HG03159 (cell line): ENCODE results near the gene HRH1.
A peak's percentile ranks its signal among the peaks of the same experiment; 100 is the strongest.
"Not testable (repeated sequence)": the region's sequence is repeated elsewhere in the genome, so short reads cannot be mapped to it uniquely, and the experiment has no call there.

ENCODE experiments used
- ATAC-seq: cut with Tn5 transposase; IDR thresholded peaks from one replicate; pipeline ENCODE4 v1.9.1; 2021; ENCODE audit warnings: mild to moderate bottlenecking, moderate library complexity; ENCODE audit not compliant: unreplicated experiment

The HRH1 gene

DNA sequence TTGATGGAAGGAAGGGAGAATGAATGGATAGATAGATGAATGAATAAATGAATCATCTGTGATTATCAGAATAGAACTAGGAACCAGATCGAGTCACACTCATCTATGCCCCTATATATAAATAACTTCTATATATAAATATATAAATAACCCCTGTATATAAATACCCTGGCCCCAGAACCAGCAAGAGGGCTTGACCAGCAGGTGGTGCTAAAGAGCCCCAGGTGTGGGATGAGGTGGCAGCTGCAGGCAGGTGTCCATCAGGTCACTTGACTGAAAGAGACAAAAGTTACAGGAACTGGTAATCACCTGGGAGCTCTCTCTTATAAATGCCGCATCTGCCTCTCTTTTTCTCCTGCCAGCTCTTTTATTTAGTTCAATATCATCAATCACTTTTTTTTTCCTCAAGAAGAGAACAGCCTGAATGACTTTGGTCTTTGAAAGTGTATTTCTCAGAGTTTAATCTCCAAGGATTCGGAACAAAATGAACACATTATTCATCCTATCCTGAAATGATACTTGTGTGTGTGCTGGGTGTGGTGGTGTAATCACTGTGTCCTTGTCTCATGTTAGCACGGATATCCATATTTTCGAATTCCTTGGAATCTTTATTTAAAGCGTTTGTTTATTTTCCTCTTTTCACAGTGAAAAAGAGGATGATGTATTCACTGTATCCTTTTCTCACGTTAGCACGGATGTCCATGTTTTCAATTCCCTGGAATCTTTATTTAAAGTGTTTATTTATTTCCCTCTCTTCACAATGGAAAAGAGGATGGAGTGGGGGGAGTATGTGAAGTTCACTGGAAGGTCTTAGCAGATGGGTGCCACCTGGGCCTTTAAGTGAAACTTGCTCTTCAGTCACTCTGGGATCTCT is 82.5 kb downstream of the HRH1 start:
- peak; percentile 74 for ATAC-seq

DNA sequence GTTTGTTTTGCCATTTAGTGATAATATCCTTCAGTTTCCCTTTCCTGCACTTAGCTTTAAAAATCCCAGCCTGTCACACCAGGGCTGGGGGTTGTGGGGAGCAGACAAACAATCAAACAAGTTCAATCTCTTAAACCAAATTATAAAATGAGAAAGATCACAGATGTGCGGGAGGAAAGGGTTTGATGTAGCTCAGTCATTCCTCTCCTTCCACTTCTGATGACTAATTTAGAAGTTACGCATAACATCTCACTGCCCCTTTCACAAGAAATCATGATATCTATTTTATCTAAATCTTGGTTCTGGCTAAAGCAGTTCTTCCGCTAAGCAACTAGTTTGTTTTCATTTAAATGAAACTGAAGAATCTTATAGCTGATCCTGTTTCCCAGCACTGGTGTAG is 83.8 kb downstream of the HRH1 start:
- ATAC-seq, result no peak

DNA sequence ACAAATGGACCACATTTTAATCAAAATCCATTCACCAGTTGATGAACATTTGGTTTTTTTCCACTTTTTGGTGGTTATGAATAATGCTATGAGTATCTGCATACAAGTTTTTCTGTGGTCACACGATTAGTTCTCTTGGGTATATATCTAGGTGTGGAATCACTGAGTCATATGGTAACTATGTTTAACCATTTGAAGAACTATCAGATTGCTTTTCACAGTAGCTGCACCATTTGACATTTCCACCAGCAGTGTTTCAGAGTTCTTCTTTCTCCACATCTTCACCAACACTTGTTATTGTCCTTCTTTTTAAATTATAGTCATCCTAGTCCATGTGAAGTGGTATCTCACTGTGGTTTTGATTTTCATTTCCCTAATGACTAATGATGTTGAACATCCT is 84.6 kb downstream of the HRH1 start:
- no peak for ATAC-seq

DNA sequence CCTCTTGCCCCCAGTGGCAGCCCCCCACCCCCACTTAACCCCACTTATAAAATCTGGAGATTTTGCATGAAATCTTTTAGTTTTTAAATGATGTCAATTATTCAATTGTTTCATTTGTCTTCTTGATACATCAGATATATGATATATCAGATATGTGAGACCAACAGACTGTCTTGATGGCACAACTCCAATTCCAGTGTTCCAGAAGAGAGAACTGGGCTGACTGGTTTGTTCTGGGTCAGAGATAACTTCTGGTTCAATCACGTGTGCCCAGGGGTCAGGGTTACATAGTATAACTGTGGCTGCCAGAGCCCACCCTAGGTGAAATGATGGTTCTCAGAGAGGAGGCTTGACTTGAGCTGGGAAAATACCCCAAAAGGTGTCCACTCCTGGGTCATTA is 85.5 kb downstream of the HRH1 start:
- no peak for ATAC-seq

DNA sequence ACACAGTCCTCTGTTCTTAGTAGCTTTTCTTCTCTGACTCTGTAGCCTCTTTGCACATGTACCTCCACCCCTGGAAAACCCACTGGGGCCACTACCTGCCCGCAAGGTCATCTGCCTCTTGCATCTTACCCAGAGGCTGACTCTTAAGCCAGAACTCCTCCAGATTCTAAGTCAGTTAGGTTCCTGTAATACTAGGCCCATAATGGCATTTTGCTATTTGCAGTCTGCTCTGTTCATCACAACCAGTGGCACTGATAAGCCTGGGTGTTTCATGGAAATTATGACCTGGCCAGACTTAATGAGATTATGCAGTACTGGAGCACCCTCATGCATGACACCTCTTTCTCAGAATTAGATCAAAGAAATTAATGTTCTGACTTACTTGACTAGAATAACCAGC is 86.2 kb downstream of the HRH1 start:
- no peak for ATAC-seq

DNA sequence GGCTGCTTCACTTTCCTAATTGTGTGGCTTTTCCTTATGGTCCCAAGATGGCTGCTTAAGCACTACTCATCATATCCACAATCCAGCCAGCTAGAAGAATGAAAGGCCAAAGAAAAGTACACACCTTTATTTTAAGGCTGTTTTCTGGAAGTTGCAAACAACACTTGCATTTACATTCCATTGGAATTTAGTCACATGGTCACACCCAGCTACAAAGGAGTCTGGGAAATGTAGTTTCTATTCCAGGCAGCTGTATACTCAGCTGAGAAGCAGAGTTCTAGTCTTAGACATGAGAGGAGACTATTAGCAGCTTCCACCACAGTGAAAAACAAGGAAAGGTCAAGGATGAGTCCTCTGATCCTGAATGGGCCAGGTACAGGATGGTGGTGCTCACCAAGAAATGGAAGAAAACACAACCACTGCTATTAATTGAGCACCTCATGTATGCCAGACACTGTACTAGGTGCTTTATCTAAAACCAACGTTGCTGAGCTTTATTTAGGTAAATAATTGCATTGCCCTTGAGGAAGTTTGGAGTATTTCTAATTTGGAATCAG is 89.9 kb downstream of the HRH1 start:
- no peak for ATAC-seq

DNA sequence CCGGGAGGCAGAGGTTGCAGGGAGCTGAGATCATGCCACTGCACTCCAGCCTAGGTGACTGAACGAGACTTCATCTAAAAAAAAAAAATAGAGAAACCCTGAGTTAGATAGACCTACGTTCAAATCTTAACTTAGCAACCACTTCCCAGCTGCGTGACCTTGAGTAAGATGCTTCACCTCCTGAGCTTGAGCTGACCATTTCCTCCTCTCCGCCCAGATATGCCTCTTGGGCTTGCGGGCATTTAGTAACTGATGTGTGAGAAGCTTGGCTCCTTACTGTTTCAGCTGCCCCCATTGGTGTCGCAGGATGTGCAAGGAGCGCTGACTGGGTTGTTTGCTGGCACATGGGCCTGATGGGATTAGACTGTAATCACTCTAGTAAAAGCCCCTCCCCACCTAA is 91.0 kb downstream of the HRH1 start:
- ATAC-seq, result no peak

DNA sequence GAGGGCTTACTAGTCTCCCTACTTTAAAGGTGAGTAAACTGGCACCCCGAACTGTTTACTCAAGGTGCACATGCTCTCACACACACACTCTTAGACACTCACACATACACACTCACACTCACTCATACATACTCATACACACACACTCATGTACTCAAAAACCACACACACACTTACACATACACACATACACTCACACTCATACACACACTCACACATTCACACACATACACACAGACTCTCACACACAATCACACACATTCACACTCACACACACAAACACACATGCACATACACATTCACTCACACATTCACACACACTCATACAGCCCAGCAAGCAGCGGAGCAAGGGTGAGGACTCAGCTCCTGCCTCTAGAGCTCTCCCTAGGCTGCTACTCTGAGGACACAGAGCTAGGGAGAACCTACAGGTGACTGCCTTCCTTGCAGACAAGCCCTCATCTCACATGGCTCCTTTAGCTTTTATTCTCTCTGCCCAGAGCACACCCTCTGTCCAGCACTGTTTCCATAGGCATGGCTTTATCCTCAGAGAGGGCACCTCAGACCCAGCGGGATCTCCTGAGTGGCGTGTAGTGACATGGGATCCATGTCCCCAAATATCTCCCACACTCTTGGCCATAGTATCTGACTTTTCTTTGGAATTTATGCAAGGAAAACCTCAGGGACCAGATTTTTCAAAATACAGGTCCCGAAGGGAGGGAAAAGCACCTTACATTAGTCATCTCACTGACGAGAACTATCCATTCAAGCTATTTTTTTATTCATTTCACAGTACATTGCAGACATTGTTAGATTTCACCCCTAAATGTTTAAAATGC is 91.8 kb downstream of the HRH1 start:
- no peak for ATAC-seq

DNA sequence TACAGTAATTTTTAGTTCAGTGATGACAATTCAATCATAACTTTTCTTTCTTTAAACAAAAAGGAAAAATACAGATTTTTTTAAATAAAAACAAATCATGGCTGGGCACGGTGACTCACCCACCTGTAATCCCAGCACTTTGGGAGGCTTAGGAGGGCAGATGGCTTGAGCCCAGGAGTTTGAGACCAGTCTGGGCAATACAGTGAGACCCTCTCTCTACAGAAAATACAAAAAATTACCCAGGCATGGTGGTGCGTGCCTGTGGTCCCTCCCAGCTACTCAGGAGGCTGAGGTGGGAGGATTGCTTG is 92.3 kb downstream of the HRH1 start:
- ATAC-seq, result no peak

DNA sequence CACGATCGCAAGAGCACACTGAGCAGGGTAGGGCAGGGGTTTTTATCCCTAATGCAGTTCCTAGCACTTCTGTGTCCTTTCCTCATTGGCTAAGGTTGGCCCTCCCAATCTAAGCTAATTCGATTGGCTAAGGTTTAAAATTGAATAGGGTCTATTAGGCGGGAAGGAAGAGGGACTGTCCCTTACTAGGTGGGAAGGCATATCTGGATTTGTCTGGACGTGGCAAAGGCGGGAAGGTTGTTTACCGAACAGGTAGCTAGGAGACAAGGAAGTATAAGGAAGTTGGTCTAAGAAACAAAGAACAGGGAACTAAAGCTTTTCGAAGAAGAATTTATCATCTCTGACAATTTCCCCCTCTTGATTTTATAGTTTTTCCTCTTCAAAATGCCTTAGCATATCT is 93.1 kb downstream of the HRH1 start:
- no peak for ATAC-seq

DNA sequence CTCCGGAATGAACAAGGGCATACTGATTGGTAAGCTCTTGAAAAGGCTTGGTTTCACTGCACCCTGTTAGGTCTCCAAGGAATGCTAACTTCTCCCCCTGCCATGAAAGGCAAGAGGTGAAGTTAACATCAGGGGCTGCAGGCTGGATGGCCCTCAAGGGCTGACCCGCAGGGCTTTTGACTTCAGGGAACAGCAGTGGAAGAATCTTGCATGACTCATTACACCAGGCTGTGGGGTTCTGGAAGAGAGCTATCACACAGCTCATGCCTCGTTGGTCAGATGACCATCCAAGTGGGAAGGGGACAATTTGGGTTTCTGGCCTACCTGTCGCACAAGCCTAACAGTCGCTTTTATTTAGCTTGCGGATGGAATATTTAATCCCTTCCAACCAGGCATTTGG is 94.3 kb downstream of the HRH1 start:
- ATAC-seq, result no peak

DNA sequence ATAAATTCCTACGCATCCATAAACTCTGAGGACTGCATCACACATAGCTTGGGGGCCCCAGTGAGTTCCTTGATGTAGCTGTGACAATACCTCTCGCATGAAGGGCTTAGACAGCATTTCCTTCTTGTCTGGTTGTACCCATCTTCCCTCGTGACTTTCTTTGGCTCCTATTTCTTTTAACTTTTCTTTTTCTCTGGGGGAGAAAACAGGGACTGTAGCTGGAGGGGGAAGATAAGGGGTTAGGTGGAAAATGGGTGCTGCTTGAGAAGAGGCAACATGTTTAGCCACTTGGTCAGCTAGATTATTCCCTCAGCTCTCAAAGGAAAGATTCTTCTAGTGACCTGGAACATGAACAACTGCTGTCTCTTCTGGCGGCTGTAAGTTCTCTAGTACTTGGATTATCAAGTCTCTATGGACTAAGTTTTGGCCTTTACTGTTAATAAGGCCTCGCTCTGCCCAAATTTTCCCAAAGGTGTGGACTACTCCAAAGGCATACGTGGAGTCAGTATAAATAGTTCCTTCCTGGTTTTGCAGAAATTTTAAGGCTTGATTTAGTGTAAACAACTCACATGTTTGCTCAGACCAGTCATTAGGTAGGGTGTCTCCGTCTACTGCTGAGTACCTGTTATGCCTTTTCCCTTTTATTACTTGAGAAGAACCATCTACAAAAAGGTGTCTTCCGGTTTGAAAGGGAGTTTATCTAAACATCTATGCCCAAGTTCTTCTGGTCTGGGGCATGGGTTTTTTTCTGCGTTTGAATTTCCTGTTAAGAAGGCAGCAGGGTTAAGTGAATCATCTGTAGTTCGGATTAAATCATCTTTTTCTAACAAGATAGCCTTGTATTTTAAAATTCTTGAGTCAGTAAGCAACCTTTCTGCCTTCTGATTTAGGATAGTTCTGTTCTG is 96.9 kb downstream of the HRH1 start:
- ATAC-seq, result no peak

DNA sequence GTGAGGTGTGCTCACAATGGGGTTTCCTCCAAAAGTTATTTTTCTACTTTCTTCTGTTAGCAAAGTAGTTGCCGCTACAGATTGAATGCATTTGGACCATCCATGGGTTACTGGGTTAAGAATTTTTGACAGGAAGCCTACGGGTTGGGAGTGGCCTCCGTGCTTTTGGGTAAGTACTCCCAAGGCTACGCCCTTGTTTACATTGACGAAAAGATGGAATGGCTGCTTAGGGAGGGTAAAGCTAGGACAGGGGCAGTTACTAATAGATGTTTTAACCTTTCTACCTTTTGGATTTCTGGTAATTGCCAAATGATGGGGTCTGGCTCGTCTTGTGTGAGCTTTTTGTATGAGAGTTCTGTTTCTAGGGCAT is 97.5 kb downstream of the HRH1 start:
- no peak for ATAC-seq

DNA sequence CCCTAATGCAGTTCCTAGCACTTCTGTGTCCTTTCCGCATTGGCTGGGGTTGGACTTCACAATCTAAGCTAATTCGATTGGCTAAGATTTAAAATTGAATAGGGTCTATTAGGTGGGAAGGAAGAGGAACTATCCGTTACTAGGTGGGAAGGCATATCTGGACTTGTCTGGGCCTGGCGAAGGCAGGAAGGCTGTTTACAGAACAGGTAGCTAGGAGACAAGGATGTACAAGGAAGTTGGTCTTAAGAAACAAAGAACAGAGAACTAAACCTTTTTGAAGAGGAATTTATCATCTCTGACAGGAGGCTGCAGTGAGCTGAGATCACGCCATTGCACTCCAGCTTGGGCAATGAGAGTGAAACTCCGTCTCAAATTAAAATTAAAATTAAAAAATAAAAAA is 100.6 kb downstream of the HRH1 start:
- ATAC-seq, result no peak

DNA sequence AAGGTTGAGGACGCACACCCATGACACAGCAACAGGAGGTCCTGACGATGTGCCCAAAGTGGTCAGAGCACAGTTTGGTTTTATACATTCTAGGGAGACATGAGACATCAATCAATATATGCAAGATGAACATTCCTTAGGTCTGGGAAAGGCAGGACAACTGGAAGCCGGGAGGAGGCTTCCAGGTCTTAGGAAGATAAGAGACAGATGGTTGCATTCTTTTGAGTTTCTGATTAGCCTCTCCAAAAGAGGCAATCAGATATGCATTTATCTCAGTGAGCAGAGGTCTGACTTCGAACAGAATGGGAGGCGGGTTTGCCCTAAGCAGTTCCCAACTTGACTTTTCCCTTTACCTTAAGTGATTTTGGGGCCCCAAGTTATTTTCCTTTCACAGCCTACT is 101.2 kb downstream of the HRH1 start:
- not testable (repeated sequence) for ATAC-seq

DNA sequence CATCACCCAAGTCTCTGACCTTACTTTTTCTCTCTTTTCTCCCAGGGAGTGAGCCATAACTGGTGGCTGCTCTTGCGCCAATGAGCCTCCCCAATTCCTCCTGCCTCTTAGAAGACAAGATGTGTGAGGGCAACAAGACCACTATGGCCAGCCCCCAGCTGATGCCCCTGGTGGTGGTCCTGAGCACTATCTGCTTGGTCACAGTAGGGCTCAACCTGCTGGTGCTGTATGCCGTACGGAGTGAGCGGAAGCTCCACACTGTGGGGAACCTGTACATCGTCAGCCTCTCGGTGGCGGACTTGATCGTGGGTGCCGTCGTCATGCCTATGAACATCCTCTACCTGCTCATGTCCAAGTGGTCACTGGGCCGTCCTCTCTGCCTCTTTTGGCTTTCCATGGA is 104.7 kb downstream of the HRH1 start:
- ATAC-seq, result no peak

DNA sequence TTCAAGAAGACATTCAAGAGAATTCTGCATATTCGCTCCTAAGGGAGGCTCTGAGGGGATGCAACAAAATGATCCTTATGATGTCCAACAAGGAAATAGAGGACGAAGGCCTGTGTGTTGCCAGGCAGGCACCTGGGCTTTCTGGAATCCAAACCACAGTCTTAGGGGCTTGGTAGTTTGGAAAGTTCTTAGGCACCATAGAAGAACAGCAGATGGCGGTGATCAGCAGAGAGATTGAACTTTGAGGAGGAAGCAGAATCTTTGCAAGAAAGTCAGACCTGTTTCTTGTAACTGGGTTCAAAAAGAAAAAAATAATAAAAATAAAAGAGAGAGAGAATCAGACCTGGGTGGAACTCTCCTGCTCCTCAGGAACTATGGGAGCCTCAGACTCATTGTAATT is 106.2 kb downstream of the HRH1 start:
- no peak for ATAC-seq

DNA sequence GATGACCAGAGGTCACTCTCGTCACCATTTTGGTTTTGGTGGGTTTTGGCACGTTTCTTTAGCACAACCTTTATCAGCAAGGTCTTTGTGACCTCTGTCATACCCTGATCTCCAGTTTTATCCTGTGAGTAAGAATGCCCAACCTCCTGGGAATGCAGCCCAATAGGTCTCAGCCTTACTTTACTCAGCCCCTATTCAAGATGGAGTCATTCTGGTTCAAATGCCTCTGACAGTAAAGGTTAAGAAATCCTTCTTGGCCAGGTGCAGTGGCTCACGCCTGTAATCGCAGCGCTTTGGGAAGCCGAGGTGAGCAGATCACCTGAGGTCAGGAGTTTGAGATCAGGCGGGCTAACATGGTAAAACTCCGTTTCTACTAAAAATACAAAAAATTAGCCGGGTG is 114.7 kb downstream of the HRH1 start:
- ATAC-seq, result no peak

DNA sequence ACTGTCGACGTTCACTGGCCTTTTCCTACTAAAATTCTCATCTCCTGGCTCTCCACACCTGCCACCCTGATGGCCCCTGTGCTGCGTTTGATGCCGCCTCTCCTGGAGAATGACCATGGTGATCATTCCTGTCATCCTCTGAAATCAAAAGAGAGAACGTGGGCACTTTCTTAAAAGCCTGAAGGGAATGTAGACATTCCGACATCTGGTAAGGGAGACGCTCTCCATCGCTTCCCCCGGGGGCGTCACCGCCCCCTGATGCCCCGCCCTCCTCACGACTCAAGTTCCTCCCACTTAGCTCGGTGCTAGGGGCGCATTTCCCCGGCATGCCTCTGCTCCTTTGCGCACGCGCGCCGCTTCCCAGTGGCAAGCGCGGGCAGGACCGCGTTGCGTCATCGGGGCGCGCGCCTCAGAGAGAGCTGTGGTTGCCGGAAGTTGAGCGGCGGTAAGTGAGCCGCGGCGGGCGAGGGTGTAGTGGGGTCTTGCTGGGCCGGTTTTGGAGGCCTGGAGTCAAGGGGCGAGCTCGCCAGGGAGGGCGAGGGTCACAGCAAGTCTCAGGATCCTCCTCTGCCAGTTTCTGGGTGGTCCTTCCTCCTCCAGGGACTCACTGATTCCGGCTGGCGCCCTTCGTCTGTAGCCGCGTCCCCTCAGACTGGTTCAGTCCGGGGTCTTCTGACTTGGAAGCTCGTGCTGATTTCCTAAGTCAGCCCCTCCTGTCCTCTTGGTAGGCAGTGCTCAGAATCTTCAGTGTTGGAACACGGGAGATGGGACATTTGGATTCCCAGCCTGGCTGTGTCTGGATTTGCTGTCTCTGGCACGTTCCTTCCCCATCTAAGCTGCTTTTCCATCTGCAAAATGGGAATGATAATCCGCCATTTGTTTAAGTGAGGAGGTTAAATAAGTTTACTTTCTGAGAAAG is 118.0 kb downstream of the HRH1 start, which contains the start of gene ATG7:
TSS of gene ATG7 (plus strand) at position 412 of the 919 bp plus-strand sequence. CDS start 26,299 bp downstream, outside the sequence.
- ATAC-seq, result peak; percentile 99
